NCI-H1436 treated with DMSO at 0.1 percent for 48 hours (cell line): ENCODE data around the gene UGT1A8.
"Not testable (repeated sequence)": the region's sequence is repeated elsewhere in the genome, so short reads cannot be mapped to it uniquely, and the experiment has no call there.

Experiments
- DNase-seq: peaks from one replicate; lab custom pipeline; 2025; lab: John Stamatoyannopoulos, UW

Gene UGT1A8

DNA sequence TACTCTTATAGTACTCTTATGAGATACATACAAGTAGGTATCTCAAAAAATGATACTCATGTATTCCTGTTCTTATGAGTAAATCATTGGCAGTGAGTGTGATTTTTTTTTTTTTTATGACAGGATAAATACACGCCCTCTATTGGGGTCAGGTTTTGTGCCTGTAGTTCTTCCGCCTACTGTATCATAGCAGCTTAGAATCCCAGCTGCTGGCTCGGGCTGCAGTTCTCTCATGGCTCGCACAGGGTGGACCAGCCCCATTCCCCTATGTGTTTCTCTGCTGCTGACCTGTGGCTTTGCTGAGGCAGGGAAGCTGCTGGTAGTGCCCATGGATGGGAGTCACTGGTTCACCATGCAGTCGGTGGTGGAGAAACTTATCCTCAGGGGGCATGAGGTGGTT lies at the start of gene UGT1A8:
Gene UGT1A8, plus strand, starts transcription at position 158 of the 400 bp plus-strand sequence. Its CDS starts 75 bp downstream, at position 233.
- DNase-seq, result not testable (repeated sequence)

DNA sequence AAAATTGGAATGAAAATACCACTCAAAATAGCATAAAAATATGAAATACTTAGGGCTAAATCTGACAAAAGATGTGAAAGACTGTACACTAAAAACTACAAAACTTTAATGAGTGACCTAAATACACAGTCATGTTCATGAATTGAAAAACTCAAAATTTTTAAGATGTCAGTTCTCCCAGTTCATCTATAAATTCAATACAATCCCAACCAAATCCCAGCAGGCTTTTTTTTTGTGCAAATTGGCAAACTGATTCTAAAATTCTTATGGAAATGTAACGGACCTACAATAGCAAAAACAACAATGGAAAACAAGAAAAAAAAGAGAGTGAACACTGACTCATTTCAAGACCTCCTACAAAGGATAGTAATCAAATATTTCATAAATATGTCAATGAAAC lies 46.4 kb upstream of the UGT1A8 start:
- no peak for DNase-seq

DNA sequence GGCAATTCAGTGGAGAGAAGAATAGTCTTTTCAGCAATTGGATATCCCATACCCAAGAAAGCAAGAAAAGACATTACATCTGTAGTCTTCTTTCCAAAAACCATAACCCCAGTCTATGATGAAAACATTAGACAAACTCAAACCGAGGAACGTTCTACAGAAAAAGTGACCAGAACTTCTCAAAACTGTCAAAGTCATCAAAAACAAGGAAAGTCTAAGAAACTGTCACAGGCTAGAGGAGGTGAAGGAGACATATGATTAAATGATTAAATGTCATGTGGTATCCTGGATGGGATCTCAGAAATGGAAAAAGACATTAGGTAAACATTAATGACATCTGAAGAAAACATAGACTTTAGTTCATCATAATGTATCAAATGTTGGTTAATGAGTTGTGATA lies 46.0 kb upstream of the UGT1A8 start:
- no peak for DNase-seq

DNA sequence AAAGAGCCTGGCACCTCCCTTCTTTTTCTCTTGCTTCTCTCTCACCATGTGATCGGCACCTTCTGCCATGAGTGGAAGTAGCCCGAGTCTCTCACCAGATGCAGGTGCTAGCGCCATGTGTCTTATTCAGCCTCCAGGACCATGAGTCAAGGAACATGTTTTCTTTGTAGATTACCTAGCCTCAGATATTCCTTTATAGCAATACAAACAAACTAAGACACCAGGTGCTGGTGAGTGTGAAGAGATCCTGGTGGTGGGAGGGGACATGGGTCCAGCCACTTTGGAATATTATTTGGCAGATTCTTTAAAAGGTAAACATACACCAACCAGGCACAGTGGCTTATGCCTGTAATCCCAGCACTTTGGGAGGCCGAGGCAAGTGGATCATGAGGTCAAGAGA lies 45.0 kb upstream of the UGT1A8 start:
- no peak for DNase-seq

DNA sequence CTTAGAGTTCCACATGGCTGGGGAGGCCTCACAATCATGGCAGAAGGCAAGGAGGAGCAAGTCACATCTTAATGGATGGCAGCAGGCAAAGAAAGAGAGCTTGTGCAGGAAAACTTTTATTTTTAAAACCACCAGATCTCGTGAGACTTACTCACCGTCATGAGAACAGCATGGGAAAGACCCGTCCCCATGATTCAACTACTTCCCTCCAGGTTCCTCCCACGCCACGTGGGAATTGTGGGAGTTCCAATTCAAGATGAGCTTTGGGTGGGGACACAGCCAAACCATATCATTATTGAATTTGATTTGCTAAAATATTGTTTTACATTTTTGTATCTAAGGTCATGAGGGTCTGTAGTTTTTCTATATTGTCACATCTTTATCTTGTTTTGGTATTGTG lies 40.1 kb upstream of the UGT1A8 start:
- not testable (repeated sequence) for DNase-seq

DNA sequence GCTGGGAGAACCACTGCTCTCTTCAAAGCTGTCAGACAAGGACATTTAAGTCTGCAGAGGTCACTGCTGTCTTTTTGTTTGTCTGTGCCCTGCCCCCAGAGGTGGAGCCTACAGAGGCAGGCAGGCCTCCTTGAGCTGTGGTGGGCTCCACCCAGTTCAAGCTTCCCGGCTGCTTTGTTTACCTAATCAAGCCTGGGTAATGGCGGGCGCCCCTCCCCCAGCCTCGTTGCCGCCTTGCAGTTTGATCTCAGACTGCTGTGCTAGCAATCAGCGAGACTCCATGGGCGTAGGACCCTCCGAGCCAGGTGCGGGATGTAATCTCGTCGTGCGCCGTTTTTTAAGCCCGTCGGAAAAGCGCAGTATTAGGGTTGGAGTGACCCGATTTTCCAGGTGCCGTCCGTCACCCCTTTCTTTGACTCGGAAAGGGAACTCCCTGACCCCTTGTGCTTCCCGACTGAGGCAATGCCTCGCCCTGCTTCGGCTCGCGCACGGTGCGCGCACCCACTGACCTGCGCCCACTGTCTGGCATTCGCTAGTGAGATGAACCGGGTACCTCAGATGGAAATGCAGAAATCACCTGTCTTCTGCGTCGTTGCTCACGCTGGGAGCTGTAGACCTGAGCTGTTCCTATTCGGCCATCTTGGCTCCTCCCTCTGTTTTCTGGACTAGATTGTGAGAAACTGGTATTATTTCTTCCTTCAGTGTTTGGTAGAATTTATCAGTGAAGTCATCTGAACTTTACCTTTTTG lies 34.0 kb upstream of the UGT1A8 start:
- DNase-seq, result not testable (repeated sequence)

DNA sequence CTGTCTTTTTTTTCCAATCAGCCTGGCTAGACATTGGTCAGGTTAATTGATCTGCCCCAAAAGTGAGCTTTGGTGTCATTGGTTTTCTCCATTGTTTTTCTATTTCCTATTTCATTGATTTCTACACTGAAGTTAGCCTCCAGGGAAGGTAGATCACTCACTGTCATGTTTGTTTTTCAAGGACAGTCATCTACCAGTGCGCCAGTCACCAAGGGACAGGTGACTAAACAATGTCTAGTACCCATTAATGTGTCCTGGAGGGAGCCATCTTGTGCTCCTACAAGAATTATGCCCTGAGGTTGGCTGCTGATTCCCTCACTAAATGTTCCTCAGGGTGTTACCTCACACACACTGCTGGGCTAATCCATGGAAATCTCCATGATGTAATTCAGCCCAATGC lies 33.2 kb upstream of the UGT1A8 start:
- DNase-seq, result no peak

DNA sequence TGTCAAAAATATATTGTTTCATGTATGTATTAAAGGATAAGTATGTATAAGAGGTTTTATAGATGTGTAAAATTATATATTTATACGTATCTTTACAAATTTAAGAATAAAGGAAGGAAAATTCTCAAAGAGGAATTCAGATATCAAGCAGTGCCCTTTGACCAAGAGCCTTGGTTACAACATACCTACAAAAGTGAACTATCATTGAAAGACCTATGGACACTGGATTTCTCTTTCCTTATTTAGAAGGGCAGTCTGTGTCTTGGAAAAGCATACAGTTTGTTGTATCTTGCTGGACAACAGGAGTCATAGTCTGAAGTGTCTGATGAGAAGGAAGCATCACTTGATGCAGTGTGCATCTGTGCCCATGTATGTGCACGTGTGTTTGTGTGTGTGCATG lies 29.0 kb upstream of the UGT1A8 start:
- DNase-seq, result no peak

DNA sequence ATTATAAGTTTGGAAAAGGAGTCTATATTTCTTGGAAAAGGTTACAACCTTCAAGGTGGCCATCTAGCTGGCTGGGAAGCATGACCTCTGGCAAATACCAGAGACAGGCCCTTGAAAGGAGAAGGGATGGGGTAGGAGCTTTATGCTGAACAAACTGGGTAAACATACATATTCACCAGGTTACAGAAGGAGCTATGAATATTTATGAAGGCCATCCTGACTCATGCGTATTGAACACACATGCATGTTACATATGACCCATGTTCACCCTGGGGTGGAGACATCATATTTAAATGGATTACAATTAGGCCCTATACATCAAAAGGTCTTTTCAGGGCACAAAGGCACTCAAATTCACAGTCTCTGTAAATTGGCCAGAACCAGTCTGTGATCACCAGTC lies 24.7 kb upstream of the UGT1A8 start:
- not testable (repeated sequence) for DNase-seq

DNA sequence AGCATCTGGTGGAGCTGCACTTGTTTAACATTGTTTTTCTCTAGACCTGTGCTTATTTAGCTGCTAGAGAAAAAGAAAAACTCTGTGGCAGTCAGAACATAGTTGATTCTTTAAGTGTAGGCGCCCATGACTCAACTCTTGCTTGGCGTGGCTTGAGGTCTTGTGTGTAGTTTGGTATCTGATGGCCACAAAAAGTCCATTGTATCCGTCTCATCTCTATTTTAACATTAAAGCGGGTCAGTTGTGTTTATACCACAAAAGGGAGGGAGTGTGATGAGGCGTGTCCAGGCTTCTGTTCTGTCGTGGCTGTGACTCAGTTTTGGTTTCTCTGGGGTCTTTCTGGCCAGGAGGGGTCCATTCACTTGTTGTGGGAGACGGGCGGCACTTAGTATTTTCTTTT lies 24.2 kb upstream of the UGT1A8 start:
- DNase-seq, result no peak

DNA sequence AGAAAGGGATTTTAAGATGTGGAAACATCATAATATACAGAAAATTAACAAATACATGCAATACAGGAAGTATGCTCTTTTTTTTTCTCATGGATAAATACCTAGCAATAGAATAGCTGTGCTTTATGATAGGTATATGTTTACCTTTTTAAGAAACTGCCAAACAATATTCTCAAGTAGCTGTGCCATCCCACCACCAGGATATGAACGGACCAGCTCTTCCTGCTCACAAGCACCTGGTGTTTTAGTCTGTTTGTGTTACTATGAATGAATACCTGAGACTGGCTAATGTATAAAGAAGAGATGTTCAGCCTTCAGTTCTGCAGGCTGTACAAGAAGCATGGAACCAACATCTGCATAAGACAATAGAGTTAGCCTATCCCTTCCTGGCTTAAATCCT lies 19.9 kb upstream of the UGT1A8 start:
- no peak for DNase-seq

DNA sequence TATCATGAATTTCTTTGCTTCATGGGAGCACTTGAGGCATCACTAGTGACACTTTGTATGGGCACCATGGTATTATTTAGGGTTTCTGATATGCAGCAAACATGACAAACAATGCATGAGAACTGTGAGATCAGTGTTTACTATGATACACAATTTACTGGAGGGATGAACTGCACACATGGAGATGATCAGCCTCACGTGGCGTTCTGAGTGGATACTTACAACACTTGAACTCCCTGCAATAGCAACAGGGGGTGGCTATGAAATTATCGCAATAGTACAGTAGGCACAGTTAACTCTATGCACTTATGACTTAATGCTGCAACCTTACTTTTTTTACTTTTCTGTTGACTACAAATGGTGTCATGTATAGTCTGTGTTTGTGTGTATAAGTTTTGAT lies 18.5 kb upstream of the UGT1A8 start:
- DNase-seq, result no peak

DNA sequence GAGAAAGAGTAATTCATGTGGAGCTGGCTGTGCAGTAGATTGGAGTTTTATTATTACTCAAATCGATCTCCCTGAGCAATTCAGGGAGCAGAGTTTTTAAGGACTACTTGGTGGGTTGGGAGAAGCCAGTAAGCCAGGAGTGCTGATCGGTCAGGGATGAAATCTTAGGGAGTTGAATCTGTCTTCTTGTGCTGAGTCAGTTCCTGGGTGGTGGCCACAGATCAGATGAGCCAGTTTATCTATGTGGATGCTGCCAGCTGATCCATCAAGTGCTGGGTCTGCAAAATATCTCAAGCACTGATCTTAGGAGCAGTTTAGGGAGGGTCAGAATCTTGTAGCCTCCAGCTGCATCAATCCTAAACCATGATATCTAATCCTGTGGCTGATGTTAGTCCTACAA lies 17.0 kb upstream of the UGT1A8 start:
- no peak for DNase-seq

DNA sequence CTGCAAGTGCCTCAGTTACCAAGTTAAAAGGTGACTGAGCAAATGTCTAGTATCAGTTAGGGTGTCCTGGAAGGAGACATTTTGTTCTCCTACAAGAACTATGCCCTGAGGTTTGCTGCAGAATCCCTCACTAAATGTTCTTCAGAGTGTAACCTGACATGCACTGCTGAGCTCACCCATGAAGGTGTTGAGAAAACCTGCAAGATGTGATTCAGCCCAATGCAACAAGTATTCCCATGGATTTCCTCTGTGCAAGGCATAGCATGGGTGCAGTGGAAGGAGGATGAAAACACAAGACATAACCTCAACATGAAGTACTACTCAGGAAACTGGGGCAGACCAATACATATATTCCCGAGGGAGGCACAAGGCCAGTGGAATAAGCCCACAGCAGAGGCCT lies 15.4 kb upstream of the UGT1A8 start:
- no peak for DNase-seq

DNA sequence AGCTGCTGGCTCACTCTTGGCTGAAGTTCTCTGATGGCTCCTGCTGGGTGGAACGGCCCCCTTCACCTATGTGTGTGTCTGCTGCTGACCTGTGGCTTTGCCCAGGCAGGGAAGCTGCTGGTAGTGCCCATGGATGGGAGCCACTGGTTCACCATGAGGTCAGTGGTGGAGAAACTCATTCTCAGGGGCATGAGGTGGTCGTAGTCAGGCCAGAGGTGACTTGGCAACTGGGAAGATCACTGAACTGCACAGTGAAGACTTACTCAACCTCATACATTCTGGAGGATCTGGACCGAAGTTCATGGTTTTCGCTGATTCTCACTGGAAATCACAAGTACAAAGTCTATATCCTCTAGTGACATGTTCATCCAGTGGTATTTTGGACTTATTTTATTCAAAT lies 13.9 kb upstream of the UGT1A8 start:
- DNase-seq, result no peak

DNA sequence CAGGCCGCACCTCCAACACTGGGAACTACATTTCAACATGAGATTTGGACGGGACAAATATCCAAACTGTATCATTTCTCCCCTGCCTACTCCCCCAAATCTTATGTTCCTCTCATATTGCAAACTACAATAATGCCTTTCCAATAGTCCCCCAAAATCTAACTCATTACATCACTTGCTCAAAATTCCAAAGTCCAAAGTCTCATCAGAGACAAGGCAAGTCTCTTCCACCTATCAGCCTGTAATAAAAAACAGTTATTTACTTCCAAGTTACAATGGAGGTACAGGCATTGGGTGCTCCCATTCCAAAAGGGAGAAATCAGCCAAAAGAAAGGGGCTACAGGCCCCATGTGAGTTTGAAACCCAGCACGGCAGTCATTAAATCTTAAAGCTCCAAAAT lies 12.6 kb upstream of the UGT1A8 start:
- no peak for DNase-seq

DNA sequence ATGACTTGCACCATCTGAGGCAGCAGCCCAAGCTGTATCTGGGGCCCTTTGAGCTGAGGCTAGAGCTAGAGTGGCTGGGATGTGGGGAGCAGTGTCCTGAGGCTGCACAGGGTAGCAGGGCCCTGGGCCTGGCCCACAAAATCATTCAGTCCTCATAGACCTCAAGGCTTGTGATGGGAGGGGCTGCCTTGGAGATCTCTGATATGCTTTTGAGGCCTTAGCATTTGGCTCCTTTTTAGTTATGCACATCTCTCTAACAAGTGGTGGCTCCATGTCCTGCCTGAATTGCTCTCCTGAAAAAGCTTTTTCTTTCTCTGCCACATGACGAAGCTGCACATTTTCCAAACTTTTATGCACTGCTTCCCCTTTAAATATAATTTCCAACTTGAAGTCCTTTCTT lies 11.8 kb upstream of the UGT1A8 start:
- no peak for DNase-seq

DNA sequence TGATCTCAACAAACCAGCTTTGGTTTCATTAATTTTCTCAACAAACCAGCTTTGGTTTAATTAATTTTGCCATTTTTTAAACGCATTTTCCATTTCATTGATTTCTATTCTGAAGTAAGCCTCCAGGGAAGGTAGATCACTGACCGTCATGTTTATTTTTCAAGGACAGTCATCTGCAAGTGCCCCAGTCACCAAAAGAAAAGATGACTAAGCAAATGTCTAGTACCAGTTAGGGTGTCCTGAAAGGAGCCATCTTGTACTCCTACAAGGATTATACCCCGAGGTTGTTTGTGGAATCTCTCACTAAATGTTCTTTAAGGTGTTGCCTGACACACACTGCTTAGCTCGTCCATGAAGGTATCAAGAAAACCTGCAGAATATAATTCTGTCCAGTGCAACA lies 6.1 kb upstream of the UGT1A8 start:
- no peak for DNase-seq

DNA sequence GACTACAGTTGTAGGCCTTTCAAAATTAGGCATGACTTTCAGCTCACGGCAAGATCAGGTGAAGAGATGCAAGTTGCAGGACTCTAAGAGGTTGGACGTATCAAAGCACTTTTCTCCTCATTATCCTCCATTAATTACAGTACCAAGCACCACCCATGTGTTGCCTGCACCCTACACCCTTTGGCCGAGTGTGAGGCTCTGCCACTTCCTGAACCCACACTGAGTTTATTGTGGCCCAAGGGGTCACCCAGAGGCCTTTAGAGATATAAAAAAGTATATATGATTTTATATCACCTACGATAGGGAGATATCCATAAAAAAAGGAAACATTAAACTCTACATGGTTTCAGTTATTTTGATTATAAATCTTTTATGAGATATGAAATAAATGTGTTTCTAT lies 2.8 kb downstream of the UGT1A8 start:
- no peak for DNase-seq

DNA sequence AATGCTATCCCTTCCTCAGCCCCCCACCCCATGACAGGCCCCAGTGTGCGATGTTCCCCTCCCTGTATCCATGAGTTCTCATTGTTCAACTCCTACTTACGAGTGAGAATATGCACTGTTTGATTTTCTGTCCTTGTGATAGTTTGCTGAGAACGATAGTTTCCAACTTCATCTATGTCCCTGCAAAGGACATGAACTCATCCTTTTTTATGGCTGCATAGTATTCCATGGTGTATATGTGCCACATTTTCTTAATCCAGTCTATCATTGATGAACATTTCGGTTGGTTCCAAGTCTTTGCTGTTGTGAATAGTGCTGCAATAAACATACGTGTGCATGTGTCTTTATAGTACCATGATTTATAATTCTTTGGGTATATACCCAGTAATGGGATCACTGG lies 4.4 kb downstream of the UGT1A8 start:
- not testable (repeated sequence) for DNase-seq

DNA sequence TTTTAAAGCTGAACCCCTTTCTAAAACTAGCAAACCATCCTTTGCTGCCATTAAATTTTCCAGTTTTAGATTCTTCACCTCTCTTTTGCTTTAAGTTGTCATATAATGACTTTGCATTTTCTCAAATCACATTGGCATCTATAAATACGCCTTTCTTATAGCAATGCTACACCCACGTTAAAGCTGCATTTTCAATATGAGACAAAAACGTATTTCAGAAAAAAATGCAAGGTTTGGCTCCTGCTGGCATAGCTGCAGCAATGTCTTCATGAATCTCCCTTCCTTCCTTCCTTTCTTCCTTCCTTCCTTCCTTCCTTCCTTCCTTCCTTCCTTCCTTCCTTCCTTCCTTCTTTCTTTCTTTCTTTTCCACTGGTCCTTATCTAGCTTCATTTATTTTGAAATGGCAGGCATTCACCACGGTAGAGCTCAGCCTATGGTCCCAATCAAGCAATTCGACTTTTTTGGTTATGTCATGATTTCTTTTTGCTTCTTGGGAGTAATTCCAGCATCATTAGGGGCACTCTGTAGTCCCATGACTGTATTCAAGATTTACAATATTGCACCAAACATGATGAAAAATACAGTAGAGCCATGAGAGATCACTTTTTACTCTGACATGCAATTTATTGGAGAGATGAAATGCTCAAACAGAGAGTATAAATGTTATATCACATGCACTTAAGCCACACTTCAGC lies 10.0 kb downstream of the UGT1A8 start:
- no peak for DNase-seq

DNA sequence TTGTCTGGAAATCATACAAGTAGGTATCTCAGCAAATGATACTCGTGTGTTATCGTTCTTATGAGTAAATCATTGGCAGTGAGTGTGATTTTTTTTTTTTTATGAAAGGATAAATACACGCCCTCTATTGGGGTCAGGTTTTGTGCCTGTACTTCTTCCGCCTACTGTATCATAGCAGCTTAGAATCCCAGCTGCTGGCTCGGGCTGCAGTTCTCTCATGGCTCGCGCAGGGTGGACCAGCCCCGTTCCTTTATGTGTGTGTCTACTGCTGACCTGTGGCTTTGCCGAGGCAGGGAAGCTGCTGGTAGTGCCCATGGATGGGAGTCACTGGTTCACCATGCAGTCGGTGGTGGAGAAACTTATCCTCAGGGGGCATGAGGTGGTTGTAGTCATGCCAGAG lies 18.9 kb downstream of the UGT1A8 start, which contains the start of gene UGT1A10:
Gene UGT1A10, plus strand, starts transcription at position 143 of the 400 bp plus-strand sequence. Its CDS starts 75 bp downstream, at position 218.
- not testable (repeated sequence) for DNase-seq

DNA sequence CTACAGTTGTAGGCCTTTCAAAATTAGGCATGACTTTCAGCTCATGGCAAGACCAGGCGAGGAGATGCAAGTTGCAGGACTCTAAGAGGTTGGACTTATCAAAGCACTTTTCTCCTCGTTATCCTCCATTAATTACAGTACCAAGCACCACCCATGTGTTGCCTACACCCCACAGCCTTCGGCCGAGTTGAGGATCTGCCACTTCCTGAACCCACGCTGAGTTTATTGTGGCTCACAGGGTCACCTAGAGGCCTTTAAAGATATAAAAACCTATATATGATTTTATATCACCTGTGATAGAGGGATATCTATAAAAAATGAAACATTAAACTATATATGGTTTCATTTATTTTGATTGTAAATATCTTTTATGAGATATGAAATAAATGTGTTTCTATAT lies 21.4 kb downstream of the UGT1A8 start:
- DNase-seq, result no peak

DNA sequence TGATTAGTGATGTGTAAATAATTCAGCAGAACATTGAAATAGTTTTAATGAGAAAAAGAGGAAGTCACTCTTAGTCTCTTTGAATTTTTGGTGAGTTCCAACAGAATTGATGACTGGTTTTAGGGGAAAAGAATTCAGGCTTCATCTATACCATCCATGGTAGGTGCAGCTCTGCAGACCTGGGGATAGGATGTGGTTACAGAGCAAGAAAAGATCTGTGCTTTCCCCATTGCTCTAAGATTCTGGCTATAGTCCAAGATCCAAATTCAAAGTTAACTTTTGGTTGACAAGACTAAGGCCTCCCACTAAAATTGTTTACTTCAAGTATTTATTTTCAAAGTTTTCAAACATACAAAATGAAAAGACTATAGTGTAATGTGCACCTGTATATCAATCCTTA lies 22.4 kb downstream of the UGT1A8 start:
- no peak for DNase-seq
